DOHH2 (cell line): ENCODE measurements around the gene ZNF101.

ENCODE experiments used
- EZH2phosphoT487 ChIP-seq: fragments of 200-600 bp; sonication (generic); IDR thresholded peaks from 2 replicates; pipeline ENCODE4 v1.6.1; 2017; ENCODE audit warnings: borderline replicate concordance, mild to moderate bottlenecking, antibody characterized with exemption, low read length, moderate library complexity, mixed read lengths
- TF ChIP-seq, protein P1 (sequence below): fragments of 200-600 bp; sonication (generic); IDR thresholded peaks from one replicate; pipeline ENCODE4 v1.5.1; 2014; ENCODE audit warnings: antibody characterized with exemption, mild to moderate bottlenecking, low read depth, low read length; ENCODE audit not compliant: poor library complexity, severe bottlenecking

DNA sequence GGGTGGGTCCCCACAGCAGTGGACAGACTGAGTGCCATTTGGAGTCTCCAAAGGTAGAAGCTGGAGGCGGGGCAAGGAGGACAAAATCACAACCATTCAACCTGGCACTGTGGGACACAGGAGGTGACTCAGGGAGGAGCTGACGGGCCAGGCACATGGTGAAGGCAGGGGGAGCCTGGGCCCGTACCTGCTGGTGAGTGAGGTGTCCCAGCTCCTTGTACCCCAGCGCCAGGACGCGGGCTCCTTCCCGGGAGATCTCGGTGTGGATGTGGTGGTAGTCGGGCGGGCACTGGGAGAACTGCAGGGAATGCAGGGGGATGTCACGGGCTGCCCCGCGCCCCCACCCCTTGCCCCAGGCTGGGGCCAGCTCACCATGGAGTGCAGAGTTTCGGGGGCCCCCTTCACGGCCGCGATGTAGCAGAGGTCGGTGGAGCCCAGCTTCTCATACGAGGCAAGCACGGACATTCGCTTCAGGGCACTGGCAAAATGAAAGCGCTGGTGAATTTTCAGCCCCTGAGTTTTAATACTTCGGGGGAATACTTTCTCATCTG lies 15.0 kb upstream of the ZNF101 start:
- TF ChIP-seq, protein P1, sequence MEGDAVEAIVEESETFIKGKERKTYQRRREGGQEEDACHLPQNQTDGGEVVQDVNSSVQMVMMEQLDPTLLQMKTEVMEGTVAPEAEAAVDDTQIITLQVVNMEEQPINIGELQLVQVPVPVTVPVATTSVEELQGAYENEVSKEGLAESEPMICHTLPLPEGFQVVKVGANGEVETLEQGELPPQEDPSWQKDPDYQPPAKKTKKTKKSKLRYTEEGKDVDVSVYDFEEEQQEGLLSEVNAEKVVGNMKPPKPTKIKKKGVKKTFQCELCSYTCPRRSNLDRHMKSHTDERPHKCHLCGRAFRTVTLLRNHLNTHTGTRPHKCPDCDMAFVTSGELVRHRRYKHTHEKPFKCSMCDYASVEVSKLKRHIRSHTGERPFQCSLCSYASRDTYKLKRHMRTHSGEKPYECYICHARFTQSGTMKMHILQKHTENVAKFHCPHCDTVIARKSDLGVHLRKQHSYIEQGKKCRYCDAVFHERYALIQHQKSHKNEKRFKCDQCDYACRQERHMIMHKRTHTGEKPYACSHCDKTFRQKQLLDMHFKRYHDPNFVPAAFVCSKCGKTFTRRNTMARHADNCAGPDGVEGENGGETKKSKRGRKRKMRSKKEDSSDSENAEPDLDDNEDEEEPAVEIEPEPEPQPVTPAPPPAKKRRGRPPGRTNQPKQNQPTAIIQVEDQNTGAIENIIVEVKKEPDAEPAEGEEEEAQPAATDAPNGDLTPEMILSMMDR: no peak
- TF ChIP-seq EZH2phosphoT487: no peak
